ENCODE data around the gene AKR1C8.
A peak's percentile ranks its signal among the peaks of the same experiment; 100 is the strongest.
"Not testable (repeated sequence)": the region's sequence is repeated elsewhere in the genome, so short reads cannot be mapped to it uniquely, and the experiment has no call there.

Gene AKR1C8

DNA sequence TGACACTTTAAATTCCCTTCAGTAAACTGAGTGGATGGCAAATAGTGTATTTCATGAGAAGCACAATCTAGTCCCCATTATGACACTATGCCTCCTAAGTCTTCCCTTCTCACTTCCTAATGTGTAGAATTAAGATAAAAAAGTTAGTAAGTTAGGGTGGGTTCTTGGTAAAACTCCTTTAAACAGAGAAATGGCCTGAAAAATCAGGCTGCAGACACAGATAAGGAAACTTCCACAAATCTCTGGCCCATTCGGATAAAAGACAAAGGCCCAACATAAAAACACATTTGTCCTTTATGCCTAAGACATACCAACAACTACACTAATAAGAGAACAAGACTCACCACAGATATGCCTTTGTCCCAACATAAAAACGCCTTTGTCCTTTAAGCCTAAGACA lies 21.5 kb downstream of the AKR1C8 start:
- DNase-seq, result no peak

DNA sequence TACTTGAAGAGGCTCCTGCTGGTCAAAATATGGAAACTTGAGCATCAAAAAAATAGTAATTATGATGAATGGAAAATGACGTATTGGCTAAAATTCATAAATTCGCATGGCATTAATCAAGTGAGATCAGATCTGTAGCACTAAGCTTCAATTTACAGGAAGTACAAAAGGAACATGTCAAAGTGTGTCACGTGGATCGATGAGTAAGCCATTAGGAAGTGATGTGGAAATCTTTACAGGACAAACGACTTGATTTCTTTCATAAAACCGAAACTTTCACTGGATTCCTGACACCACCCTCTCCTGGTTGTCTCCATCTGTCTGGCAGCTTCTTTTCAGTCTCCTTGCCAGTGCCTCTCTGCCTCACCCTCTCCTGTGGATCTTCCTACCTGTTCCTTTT lies 25.8 kb downstream of the AKR1C8 start:
- DNase-seq, result peak; percentile 63

DNA sequence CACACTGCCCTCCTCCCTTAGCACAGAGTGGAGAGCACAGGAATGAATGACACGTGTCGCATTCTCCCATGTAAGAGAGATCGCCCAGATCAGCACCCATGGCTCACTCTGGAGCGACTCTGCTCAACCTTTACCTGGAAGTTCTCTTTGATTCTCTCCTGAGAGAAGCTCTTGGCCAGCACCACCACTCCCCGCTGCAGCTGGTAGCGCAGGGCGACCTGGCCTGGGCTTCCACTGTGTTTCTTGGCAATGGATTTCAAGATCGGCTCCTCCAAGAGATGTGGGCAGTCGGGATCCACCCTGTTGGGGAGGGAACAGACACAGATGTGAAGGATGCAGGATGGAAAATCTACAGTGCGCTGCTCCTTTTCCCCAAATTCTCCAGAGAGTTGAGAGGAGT lies 27.4 kb downstream of the AKR1C8 start:
- DNase-seq, result no peak

DNA sequence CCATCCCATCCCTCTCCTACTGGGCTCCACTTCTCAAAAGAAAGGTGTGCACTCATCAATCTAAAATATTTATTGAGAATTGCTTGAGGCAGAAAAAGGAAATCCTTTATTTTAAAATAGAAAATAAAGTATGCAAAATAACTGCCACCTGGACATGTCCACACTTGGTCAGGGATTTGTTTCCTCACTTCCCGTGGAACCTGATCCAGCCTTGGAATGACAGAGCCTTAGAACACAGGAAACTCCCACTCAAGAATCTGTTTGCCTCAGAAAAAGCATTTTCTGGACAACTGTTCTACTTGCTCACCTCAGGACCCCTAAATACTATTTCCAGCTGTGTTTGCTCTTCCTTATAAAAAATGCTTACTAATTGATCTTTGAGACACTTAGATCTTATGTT lies 29.0 kb downstream of the AKR1C8 start:
- DNase-seq, result no peak

DNA sequence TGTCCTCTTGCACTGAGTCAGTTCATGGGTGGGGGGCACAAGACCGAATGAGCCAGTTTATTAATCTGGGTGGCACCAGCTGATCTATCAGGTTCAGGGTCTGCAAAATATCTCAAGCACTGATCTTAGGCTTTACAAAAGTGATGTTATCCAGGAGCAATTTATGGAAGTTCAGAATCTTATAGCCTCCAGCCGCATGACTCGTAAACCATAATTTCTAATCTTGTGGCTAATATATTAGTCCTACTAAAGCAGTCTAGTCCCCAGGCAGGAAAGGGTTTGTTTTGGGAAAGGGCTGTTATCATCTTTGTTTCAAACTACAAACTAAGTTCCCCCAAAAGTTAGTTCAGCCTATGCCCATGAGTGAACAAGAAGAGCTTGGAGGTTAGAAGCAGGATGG lies 33.9 kb downstream of the AKR1C8 start:
- DNase-seq, result no peak

DNA sequence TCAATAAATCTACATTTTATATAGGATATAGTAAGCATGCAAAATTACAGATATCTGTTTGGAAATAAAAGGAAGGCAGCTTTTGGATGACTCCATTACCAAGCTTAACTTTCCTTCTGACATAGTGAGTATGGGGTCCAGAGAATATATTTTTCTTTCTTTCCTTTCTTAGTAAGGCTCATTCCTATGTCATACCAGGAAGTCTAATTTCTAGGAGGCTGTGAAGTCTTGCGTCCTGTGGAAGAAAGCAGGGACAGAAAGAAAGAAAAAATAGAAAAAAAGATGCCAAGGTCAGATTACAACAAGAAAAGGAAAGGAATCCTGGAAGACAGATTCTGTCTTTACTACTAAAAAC lies 36.3 kb downstream of the AKR1C8 start:
- DNase-seq, result no peak

DNA sequence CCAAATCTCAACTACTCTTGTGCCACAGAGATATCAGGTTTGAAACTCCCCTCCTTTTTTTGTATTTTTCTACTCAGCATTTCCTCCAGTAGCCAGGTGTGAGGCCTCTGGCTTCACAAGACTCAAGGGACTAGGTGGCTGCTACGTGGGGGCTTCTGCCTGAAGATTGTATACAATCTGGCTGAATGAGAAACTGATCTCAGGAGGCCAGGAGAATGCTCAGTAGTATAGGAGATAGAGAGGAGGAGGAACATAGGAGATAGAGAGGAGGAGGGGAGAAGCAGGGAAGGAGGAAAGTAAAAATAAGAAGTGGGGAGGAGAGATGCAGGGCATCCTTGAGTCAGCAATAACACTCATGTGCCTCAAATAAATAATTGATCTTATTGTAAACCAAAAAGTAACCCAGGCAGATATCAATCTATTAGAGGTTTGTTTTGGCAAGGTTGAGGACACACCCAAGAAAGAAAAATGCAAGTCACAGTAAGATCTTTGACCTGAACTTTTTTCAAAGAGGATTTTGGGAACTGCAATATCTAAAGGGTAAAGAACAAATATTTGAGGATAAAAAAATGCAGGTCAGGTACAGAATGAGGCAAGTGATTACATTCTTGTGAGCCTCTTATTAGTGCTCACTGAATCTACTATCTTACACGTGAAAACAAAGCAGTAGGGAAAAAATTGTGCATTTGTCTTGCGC lies 36.8 kb downstream of the AKR1C8 start:
- DNase-seq, result no peak

DNA sequence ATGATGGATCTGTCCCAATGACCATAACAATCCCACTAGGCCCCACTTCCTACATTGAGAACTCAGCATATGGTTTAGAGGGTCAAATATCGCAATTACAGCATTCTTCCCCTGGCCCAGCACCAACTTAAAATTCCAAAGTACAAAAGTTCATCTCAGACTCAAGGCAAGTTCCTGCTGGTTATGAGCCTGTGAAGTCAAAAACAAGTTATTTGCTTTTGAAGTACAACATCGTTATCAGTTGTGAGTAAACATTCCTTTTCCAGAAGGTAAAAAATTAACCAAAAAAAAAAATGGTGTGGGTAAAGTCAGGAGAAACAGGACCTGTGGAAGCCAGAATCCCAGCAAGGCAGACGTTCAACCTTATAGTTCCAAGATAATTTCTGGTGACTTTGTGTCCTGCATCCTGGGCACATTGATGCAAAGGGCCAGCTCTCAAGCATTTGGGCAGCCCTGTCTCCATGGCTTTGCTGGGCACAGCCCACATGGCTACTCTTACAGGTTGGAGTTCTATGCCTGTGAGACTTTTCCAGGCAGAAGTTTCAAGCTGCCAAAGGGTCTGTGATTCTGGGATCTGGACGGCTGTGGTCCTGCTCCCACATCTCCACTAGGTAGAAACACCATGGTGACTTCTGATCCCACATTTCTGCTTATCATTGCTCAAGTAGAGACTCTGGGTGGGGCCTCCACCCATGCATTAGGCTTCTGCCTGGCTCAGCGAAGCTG lies 37.5 kb downstream of the AKR1C8 start:
- DNase-seq, result no peak

DNA sequence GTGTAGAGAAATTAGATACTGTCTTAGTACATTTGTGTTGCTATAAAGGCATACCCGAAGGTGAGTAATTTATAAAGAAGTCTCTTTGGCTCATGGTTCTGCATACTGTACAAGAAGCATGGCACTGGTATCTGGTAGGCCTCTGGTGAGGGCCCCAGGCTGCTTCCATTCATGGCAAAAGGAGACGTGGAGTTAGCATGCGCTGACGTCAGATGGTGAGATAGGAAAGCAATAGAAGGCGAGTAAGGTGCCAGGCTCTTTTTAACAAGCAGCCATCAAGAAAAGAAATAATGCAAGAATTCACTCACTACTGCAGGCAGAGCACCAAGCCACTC lies 38.1 kb downstream of the AKR1C8 start:
- no peak for DNase-seq

DNA sequence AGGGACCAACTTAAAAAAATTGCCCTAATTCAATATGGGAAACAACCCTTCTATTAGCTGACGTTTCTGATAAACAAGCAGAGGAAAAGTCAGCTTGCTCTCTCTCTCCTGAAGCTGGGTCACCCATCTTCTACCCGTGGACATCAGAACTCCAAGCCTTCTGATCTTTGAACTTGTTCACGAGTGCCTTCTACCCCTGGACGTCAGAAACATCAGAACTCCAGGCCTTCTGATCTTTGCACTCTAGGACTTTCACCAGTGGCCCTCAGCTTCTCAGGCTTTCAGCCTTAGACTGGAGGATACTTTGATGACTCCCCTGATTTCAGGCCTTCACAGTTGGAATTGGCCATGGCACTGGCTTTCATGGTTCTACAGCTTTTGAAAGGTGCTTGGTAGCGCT lies 41.8 kb downstream of the AKR1C8 start:
- no peak for DNase-seq

DNA sequence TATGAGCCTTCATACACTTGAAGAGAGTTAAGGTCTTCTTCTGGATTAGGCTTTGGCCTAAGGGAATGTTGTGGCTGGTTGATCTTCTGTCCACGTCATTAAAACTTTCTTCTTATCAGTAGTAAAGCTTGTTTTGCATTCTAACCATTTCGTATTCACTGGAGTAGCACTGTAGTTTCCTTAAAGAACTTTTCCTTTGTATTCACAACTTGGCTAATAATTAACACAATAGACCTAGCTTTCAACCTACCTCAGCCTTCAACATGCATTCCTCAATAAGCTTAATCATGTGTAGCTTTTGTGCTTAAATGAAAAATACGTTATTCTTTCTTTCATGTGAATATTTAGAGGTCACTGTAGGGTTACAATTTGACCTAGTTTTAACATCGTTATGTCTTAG lies 42.8 kb downstream of the AKR1C8 start:
- DNase-seq, result no peak

DNA sequence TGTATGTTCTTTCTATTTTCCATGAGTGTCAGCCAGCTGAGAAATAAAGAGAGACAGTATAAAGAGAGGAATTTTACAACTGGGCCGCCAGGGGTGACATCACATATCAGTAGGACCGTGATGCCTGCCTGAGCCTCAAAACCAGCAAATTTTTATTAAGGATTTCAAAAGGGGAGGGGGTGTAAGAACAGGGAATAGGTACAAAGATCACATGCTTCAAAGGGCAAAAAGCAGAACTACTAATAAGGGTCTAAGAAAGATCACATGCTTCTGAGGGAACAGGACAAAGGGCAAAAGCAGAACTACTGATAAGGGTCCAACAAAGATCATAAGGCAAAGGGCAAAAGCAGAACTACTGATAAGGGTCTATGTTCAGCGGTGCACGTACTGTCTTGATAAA lies 47.3 kb downstream of the AKR1C8 start:
- not testable (repeated sequence) for DNase-seq

DNA sequence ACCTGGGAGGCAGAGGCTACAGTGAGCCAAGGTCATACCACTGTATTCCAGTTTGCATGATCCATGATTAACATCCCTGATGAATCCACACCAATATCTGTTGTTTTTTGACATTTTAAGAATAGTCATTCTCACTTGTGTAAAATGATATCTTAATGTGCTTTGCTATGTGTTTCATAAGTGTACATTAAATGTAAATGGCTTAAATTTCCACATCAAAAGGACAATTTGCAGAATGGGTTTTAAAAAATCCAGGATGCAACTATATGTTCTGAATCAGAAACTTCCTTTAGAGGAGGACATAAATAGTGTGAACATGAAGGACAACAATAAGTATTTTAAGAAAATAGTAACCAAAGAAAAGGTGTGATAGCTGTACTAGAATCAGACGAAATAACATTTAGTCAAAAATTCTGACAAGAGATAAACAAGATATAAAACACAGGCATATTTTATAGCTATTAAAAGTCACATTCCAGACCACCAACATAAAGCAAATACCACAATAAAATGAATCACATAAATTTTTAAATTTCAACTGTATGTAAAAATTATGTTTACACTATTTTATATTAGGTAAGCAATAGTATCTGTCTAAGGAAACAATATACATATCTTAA lies 48.4 kb downstream of the AKR1C8 start:
- no peak for DNase-seq

DNA sequence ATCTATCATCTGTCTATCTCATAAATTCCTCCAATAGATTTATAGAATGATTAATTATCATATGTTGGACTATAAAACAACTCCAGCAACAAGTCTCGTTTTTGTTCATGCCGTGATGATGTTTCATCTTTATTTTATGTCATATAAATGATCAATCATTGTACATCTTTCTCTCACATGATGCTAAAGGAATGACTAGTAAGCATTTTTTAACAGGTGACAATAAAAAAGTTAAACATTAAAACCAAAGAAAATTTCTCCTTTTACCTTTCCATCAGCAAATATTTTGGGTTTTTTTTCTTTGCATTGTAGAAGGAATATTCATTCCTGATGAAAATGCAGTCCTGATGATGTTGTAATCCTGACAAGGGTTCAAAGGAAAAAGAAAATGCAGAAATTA lies 49.4 kb downstream of the AKR1C8 start:
- DNase-seq, result no peak

DNA sequence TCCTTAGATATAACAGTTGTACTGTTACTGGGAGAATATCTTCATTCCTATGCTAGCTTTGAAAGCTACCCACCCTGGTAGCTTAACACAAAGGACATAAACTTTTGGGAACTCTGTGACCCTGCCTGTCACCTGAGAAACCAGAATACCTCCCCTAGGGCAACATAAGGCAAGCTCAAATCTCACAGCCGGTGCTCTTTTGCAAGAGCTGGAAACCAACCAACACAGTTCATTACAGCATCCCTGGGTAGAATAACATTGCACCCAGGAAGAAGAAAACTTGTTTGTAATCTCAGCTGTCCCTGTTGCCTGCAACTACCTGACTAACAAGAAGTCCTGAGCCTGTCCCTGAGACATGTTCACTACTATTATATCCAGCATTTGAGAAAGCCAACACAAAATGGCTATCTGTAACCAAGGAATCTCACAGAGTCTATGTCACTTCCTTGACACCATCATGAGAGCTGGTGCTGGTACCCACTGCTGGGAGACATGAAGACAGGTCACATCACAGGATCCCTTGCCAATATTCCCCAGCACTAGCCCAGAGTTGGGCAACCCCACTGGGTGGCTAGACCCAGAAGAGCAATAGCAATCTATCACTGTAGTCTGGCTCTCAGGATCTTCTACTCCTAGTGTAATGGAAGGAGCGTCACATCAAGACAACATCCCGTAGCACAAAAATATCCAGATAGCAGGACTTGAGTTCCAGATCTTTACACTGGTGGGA lies 59.5 kb downstream of the AKR1C8 start:
- no peak for DNase-seq

DNA sequence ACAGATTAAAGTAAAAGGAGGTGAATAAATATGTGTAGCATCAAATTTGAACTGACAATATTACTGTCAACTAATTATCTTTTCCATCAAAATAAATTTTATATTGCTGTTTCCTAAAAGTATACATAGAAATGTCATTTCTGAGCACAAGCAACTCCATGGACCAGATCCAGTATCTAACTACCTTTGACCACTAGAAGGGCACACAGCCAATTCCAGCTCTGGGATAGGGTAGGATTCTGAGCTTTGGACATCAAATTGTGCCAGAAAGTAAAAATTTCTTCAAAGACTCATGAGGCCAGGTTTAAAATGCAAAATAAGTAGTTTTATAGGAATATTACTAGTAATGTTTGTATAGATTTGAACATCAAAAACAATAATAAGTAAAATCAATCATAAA lies 61.1 kb downstream of the AKR1C8 start:
- no peak for DNase-seq

DNA sequence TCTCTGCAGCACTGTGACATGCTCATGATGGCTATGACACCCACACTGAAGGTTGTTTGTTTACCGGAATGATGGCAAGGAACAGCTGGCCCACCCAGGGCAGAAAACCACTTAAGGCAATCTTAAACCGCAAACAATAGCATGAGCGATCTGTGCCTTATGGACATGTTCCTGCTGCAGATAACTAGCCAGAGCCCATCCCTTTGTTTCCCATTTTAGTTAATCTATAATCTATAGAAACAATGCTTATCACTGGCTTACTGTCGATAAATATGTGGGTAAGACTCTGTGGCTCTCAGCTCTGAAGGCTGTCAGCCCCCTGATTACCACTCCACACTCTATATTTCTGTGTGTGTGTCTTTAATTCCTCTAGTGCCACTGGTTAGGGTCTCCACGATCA lies 65.0 kb downstream of the AKR1C8 start:
- not testable (repeated sequence) for DNase-seq

DNA sequence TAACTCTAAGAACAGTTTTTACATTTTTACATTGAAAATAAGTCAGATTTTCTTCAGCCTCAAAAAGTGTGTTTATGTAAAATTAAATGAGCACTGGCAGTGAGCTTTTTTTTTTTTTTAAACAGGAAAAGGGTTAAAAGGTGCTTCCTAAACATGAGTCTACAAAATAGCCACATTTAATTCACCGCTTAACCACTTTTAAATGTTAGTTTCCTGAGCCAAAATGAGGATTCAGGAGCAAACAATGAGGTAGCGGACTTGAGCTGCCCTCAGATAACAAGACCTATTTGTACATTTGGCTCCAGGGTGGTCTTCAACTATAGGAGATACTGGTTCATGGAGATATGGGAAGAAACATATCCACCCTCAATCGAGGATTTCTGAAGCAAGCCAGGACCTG lies 67.9 kb downstream of the AKR1C8 start:
- DNase-seq, result no peak

DNA sequence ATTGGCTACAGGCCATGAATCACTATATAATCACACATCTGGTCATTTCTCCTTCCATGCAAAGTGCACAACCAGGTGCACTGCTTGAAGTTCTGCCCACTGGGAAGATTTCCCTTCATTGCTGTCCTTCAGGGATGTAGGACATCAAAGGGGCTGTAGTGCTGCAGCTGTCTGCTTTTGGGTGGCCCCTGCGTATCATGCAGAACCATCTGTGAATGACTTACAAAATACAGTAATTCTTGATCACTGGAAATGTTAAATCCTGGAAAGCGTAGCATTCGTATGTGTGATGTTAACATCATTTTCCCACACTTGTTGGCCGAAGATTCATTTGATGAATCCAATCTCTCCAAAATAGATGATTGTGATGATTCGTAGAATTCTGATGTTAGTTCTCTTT lies 68.3 kb downstream of the AKR1C8 start:
- DNase-seq, result no peak

DNA sequence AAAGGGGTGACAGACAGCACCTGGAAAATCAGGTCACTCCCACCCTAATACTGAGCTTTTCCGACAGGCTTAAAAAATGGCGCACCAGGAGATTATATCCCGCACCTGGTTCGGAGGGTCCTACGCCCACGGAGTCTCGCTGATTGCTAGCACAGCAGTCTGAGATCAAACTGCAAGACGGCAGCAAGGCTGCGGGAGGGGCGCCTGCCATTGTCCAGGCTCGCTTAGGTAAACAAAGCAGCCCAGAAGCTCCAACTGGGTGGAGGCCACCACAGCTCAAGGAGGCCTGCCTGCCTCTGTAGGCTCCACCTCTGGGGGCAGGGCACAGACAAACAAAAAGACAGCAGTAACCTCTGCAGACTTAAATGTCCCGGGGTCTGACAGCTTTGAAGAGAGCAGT lies 75.1 kb downstream of the AKR1C8 start:
- not testable (repeated sequence) for DNase-seq

DNA sequence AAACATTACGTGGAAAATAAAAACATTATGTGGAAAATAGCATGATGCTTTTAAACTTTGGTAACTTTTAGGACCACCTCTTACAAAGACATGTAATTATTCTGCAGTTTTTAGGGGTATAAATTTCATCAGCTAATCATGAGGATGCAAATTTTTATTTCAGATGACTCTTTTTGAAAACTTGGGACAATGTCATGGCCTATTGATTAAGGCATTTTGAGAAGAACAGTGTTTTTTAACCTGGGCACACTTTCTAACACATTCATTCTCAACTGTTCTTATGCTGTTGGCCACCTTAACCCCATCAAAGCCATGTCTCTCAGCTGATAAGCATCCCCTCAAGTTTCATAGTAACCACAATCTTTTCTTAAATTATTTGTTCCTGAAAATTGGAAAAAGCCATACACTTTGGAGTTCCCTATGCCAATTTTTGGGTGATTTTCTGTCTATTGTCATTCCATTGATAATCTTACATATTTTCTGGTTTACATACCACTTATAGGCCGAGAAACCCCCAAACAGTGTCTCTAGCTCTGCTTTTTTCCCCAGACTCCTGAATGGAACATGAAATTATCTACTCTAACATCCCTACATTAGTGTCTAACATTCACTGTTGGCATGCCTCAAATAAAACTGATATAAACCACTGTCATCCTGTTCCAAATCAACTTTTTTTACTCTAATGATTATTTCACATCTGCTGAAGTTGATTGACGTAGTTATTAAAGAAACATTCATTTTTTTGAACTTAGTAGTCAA lies 76.1 kb downstream of the AKR1C8 start:
- no peak for DNase-seq

DNA sequence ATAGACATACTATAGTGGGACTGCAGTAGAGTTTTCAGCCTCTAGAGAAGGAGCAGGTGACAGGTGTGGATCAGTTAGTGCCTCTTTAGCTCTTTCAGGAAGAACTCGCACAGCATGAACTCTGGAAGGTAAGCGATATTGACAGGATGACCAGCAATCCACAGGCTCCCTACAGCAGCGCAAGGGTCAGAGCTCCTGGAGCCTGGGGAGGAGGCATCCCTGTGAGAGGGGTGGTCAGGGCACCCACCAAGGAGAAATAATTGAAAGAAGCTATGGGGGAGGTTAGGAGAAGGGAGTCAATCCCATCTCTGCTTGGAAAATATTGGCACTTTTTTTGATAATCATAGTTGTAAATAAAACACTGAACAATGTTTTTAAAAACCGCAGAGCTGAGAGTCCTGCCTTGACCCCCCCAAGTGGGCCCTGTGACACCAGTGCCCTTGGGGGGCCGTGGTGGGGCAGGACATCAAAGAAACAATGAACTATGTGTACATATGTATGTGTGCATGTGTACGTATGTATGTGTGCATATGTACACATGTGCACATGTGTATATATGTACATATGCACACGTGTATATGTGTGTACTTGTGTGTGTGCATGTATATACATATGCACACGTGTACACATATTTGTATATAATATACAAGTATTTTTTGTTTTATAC lies 77.0 kb downstream of the AKR1C8 start:
- DNase-seq, result no peak

DNA sequence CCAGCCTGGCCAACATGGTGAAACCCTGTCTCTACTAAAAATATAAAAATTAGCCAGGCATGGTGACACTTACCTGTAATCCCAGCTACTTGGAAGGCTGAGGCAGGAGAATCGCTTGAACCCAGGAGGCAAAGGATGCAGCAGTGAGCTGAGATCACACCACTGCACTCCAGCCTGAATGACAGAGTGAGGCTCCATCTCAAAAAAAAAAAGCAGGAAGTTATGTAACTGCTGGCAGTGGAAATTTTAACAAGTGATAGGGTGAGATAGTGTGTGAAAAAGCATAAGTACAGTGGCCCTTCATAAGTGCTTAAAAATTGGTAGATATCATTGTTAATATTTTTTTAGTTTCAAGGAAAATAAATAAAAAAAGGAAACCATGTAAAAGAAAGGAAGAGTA lies 78.4 kb downstream of the AKR1C8 start:
- no peak for DNase-seq

Data from inflammatory macrophage treated with lipopolysaccharide for 4 hours (primary cell).